HEK293 (cell line): ENCODE data around the gene EIF4B.

ENCODE experiments used
- TF ChIP-seq, protein P1 (sequence below): fragments of 450-650 bp; formaldehyde crosslinking; IDR thresholded peaks from 2 replicates; pipeline ENCODE4 v1.5.1; 2016; ENCODE audit warnings: missing biosample characterization, missing genetic modification characterization
- TF ChIP-seq, protein P2 (sequence below): fragments of 450-650 bp; formaldehyde crosslinking; IDR thresholded peaks from 2 replicates; pipeline ENCODE4 v1.5.1; 2016; ENCODE audit warnings: missing biosample characterization, missing genetic modification characterization, low read depth

DNA sequence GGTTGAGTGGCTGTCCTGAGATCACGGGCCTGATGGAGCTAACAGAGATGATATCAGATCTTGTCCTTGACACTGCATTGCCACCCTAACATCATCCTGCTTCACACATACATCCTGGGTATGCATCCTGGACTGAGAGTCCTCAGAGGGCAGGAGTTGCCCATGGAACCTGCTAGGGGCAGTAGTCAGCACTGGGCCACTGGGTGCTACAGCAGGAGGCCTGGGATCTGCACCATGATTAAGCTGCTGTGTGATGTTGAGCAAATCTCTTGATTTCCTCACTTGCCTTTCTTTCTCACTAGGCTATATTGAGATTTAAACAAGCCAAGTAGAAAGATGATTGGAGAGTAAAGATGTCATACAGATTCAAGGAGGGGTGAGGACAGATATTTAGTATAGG lies 22.1 kb upstream of the EIF4B start:
- TF ChIP-seq, protein P1, sequence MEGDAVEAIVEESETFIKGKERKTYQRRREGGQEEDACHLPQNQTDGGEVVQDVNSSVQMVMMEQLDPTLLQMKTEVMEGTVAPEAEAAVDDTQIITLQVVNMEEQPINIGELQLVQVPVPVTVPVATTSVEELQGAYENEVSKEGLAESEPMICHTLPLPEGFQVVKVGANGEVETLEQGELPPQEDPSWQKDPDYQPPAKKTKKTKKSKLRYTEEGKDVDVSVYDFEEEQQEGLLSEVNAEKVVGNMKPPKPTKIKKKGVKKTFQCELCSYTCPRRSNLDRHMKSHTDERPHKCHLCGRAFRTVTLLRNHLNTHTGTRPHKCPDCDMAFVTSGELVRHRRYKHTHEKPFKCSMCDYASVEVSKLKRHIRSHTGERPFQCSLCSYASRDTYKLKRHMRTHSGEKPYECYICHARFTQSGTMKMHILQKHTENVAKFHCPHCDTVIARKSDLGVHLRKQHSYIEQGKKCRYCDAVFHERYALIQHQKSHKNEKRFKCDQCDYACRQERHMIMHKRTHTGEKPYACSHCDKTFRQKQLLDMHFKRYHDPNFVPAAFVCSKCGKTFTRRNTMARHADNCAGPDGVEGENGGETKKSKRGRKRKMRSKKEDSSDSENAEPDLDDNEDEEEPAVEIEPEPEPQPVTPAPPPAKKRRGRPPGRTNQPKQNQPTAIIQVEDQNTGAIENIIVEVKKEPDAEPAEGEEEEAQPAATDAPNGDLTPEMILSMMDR (tag by site-specific recombination): peak; percentile 29; the same call in 1 of the 2 replicates
- TF ChIP-seq, protein P2, sequence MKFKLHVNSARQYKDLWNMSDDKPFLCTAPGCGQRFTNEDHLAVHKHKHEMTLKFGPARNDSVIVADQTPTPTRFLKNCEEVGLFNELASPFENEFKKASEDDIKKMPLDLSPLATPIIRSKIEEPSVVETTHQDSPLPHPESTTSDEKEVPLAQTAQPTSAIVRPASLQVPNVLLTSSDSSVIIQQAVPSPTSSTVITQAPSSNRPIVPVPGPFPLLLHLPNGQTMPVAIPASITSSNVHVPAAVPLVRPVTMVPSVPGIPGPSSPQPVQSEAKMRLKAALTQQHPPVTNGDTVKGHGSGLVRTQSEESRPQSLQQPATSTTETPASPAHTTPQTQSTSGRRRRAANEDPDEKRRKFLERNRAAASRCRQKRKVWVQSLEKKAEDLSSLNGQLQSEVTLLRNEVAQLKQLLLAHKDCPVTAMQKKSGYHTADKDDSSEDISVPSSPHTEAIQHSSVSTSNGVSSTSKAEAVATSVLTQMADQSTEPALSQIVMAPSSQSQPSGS (tag by site-specific recombination): no peak
